Myocyte (in vitro differentiated cells): ENCODE results near the gene ROBO2. TPM values are rescaled to one million over a fixed set of nuclear protein-coding genes. Genes with fewer than 3 reads are reported as not detected.

Experiments used
- DNase-seq: peaks from one replicate; pipeline ENCODE4 v3.0.0-alpha.2; 2012; ENCODE audit warnings: low read depth
- total RNA-seq: library from RNA; depleted of rRNA; stranded (reverse); fragments of >200 nt; gene quantifications from 2 replicates; pipeline ENCODE4 v1.2.3, GENCODE V29; 2014

ROBO2 gene
- total RNA-seq, 1 donor from 2014 or later, result not detected

DNA sequence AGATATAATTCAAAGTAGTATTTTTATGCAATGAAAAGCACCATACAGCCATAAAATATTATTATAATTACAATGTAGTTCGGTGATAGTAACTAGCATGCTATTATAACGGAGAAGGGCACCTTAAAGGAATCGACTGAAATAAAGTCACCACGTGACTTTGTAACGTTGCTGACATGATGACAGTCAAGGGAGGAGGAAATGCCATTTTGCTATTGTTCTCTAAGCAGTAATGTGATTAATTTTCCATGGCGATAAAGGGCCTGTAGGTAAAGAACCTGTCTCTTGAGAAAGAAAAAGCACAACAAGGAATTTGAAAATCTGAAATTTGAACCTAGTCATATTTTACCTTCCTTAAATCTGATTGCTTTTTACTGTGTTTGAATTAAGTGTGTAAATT lies 526.2 kb downstream of the ROBO2 start:
- DNase-seq, result no peak

GRCh38 chr3:77571971-77572715 lies 532.2 kb downstream of the ROBO2 start:
- no peak for DNase-seq

DNA sequence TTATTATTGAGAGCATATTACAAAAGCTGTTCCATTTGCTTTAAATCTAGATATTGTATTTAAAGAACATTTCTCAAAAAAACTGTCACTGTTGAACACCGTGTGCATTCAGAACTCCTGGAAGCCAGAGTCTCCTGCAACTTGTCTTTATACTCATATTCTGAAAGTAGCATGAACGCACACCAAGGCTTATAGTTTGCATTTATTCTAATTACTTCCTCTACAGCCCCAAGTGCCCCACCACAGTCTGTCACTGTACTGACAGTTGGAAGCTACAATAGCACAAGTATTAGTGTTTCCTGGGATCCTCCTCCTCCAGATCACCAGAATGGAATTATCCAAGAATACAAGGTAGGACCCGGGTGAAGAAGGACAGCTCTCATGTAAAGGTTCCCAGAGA lies 537.4 kb downstream of the ROBO2 start:
- DNase-seq, result no peak

- no peak for DNase-seq
Observed at GRCh38 chr3:77586216-77586615, 546.3 kb downstream of the ROBO2 start.

- DNase-seq, result no peak
Observed at GRCh38 chr3:77588863-77589262, 549.0 kb downstream of the ROBO2 start.

DNA sequence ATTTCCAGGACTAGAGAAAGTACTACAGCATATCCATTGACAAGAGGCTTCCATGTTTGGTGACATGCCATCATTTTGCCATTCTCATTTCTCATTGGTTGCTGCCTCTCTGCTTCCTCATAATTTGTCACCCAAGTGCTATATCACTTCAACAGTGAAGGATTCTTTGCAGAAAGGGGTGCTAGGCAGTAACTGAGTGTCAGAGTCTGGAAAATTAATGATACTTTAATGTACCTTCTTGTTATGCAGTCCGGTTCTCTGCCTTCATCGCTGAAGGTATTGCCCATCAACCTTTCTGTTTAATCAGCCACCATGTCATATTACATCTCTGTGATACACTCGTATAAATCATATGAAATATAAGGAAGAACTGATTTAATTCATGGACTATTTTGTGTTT lies 550.3 kb downstream of the ROBO2 start:
- no peak for DNase-seq

DNA sequence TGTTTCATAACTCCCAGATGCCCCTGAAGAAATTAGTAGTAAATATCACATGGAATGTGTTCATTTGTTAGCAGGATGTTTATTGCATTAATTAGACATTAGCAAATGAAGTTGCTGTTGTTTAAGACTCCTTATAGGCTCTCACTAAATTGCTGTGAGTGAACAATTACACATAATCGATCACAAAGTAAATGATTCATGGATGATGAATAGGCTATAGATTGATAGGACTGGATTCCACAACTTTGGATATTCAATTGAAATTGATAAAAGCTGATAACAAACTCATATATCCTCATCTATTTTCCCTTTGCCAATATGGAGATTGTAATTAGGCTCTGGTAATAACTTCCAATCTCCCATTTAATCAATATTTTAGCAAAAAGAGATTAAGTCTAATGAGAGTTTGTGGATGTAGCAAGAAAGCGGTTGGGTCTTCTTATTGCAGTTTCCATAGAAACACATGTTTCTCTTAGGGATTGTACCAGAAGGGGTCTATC lies 555.5 kb downstream of the ROBO2 start:
- DNase-seq, result no peak

DNA sequence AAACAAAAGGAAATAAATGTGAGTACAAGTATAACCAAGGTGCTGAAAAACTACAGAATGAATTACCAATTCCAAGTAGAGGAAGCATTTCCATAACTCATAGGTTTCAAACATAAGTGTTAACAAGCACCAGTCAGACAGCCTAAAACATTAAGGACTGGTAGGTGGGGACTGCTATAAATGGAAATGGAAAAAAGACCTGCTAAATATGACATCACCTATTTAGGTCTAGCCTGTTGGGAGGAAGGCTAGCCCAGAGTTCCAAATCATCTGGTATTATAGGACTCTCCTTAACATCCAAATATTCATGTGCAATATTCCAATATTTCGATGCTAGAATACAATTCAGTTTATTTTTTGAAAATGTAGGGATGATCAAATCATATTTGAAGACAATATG lies 560.0 kb downstream of the ROBO2 start:
- DNase-seq, result no peak

- no peak for DNase-seq
Observed at GRCh38 chr3:77601823-77602415, 562.0 kb downstream of the ROBO2 start.

DNA sequence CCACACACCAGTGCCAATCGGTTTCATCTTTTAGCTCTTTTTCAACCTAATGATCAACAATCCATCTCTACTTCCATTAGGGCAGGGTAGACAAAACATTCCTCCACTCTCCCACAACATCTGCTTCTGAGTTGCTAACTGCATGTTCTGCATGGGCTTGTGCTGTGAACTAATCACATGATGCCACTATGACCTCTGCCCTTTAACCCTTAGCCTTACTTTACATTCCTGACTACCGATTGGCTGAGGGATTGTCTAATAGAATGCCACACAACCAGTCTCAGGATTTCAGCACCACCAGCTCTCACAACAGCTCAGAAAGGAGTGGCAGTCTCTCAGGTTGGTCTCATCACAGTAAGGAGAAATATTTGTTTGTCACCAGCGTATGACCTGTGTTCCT lies 562.8 kb downstream of the ROBO2 start:
- no peak for DNase-seq

DNA sequence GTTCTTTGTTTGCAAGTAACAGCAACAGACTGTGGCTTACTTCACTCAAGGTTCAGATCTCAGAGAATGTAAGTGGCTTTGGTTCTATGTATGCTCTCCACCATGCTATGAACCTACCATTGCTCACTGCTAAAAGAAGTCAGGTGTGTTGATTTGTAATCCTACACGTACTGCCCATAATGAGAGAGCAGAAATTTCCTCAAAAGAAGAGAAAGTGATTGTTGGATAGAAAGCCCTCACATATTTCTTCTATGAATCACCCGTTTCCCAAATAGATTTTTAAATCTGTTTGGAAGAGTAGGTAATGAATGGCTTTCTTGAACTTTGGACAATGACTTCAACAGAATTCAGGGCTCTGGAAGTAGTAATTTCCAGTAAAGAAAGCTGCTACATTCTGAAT lies 565.4 kb downstream of the ROBO2 start:
- no peak for DNase-seq

GRCh38 chr3:77605865-77606264 lies 566.0 kb downstream of the ROBO2 start:
- DNase-seq, result no peak

DNA sequence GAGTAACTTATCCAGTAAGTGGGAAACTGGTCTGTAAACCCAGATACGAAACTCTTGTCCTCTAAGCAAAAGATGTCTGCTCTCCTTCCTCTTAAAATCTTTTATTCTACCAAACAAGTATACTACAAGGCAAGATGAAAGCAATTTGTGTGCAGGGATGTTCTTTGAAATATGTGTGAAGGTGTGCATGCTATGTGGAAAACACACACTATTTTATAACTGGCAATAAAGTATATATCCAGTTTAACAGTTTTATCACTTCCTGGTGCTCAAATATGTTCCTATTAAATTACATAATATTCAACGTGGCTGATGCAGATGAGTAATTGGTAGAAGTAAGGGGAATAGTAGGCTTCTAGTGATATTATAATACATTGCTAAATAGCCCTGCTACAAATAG lies 566.5 kb downstream of the ROBO2 start:
- DNase-seq, result no peak

- DNase-seq, result no peak
Observed at GRCh38 chr3:77618686-77619085, 578.8 kb downstream of the ROBO2 start.

DNA sequence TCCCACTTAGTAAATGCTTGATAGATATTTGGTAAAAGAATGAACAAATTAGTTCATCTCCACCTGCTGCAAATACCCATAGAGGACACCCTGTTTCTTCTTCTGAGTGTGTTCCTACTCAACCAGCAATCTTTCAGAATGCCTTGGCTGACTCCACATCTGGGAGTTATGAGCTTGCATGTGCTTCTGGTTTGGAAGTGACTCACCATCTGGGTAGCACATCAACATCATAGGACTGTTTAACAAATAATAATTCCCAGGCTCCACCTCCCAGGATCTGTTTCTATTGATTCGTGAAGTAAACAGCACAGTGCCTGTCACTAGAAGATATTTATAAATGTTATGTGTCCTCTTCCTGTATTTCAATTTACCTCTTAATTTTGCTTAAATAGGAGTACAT lies 580.1 kb downstream of the ROBO2 start:
- DNase-seq, result no peak

- no peak for DNase-seq
Observed at GRCh38 chr3:77623500-77623899, 583.6 kb downstream of the ROBO2 start.

DNA sequence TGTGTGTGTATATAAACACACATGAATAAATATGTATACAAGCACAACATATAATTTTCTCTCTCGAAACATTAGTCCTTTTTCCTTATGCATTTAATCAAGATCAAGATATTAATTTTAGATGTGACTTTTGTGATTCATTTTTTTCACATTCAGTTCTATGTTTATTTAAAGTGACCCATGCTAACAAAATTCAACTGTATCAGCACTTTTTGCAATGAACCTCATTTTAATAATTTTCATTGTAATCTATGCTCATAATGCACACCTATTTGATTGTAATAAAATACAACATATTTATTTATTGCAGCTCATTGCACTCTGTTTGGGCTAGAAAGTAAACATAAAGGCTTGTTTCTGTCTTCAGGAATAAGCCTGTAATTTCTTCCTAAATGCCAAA lies 586.3 kb downstream of the ROBO2 start:
- no peak for DNase-seq

DNA sequence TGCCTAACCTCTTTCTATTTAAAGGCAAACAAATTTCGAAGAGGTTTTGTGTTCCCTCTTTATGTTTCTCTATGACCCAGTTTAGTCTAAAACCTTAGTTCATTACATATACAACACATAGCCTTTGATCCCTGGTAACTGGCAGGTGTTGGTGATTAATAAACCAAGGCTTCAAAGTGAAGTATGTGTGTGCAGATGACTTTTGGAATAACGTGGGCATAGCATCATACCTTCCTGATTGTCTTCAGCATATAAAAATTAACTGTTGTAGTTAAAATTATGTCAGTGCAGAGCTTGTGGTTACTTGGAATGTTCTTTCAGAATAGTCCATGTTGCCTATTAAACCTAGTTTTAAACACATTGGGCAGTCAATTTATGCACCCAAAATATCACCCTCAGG lies 608.3 kb downstream of the ROBO2 start:
- DNase-seq, result no peak

- no peak for DNase-seq
Observed at GRCh38 chr3:77648664-77649063, 608.8 kb downstream of the ROBO2 start.

DNA sequence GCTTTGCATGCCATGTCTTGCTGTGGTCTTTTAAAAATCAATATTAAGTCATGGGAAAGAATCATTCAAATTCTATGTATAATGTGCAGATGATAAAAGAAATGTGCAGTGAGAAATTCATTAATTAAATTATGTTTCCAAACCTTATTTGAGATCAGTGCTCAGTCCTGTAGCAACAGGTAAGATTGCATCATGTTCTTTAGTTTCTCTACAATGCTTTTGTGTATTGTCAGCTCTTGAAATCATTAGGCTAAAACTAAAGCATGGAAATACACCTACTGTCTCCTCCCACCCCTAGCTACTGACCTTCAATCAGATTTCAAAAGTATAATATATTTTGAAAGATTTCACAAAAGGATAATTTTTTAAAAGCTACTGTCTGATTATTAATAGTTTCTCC lies 612.7 kb downstream of the ROBO2 start:
- no peak for DNase-seq

DNA sequence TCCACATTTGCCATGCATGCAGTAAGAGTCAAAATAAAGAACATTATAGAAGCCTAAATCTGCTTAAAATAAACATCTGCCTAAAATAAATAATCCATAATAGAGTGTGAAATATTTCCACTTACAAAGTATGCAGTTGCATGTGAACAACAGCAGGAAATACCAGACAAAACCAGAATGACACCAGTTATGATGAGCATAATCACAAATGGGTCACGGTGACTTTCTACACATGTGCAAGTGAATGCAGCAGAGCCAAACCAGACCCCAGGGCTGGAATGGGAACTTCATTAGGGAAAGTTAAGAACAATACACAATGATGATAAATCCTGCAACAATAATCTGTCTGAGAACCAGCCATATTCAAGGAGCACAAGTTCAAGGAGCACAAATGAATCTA lies 615.5 kb downstream of the ROBO2 start:
- no peak for DNase-seq

- no peak for DNase-seq
Observed at GRCh38 chr3:77660718-77661117, 620.8 kb downstream of the ROBO2 start.

- no peak for DNase-seq
Observed at GRCh38 chr3:77667901-77668300, 628.0 kb downstream of the ROBO2 start.
